22Rv1 (cell line): Measurements from ENCODE around the gene DCUN1D3.
"Not testable (repeated sequence)": the region's sequence is repeated elsewhere in the genome, so short reads cannot be mapped to it uniquely, and the experiment has no call there.

Experiments used
- CTCF ChIP-seq: fragments of 450-650 bp; IDR thresholded peaks from 2 replicates; pipeline ENCODE4 v1.5.1; 2017; ENCODE audit warnings: mild to moderate bottlenecking
- ZFX ChIP-seq: fragments of 450-650 bp; IDR thresholded peaks from 2 replicates; pipeline ENCODE4 v1.6.1; 2017; ENCODE audit warnings: antibody characterized with exemption, borderline replicate concordance

- TF ChIP-seq CTCF, ZFX: not testable (repeated sequence)
Measured at GRCh38 chr16:20929676-20930364, 29.7 kb upstream of the DCUN1D3 start.
